NCI-H2196 (cell line): Measurements from ENCODE around the gene APCS.

Experiments used
- DNase-seq: peaks from one replicate; lab custom pipeline; 2025; ENCODE audit not compliant: unreplicated experiment; lab: John Stamatoyannopoulos, UW

The APCS gene

GRCh38 chr1:159587461-159587951 lies at the start of gene APCS:
Gene APCS, plus strand, starts transcription at chr1:159587826. Its CDS starts 96 bp downstream, at chr1:159587922.
- no peak for DNase-seq

GRCh38 chr1:159548126-159548525 lies 39.5 kb upstream of the APCS start:
- no peak for DNase-seq

- no peak for DNase-seq
Observed at GRCh38 chr1:159554261-159554660, 33.4 kb upstream of the APCS start.

- DNase-seq, result no peak
Observed at GRCh38 chr1:159554696-159555095, 32.9 kb upstream of the APCS start.

GRCh38 chr1:159556931-159557369 lies 30.7 kb upstream of the APCS start:
- DNase-seq, result no peak

- DNase-seq, result no peak
Observed at GRCh38 chr1:159560599-159560998, 27.0 kb upstream of the APCS start.

GRCh38 chr1:159561497-159561896 lies 26.1 kb upstream of the APCS start:
- DNase-seq, result no peak

GRCh38 chr1:159562680-159563079 lies 24.9 kb upstream of the APCS start:
- DNase-seq, result no peak

GRCh38 chr1:159577446-159577845 lies 10.2 kb upstream of the APCS start:
- no peak for DNase-seq

- no peak for DNase-seq
Observed at GRCh38 chr1:159580340-159580739, 7.3 kb upstream of the APCS start.

- no peak for DNase-seq
Observed at GRCh38 chr1:159581422-159581821, 6.2 kb upstream of the APCS start.

GRCh38 chr1:159584536-159584935 lies 3.1 kb upstream of the APCS start:
- no peak for DNase-seq

- DNase-seq, result no peak
Observed at GRCh38 chr1:159591981-159592380, 4.4 kb downstream of the APCS start.

GRCh38 chr1:159594625-159595405 lies 7.2 kb downstream of the APCS start:
- DNase-seq, result no peak

- no peak for DNase-seq
Observed at GRCh38 chr1:159598196-159598595, 10.6 kb downstream of the APCS start.

GRCh38 chr1:159600894-159601293 lies 13.3 kb downstream of the APCS start:
- DNase-seq, result no peak

GRCh38 chr1:159602501-159602999 lies 14.9 kb downstream of the APCS start:
- no peak for DNase-seq

GRCh38 chr1:159612211-159612885 lies 24.7 kb downstream of the APCS start:
- DNase-seq, result no peak

- DNase-seq, result no peak
Observed at GRCh38 chr1:159632922-159633321, 45.3 kb downstream of the APCS start.
